Effector memory CD8-positive, alpha-beta T cell (primary cell): ENCODE results near the gene VAMP4.

ENCODE experiments used
- ATAC-seq: fragments of 150-1000 bp; cut with Tn5 transposase; replicated peaks from 2 replicates; pipeline ENCODE4 v1.10.0; 2021; ENCODE audit warnings: mild to moderate bottlenecking, moderate library complexity
- DNase-seq, 3 experiments: peaks; one replicate each; pipeline ENCODE4 v3.0.0; 2021
- H3K27ac Mint-ChIP-seq, 2 donors: one replicate each; pipeline ENCODE4 v1.8.0; 2022; ENCODE audit warnings: mild to moderate bottlenecking in 2 of 2, mixed read lengths in 2 of 2, moderate library complexity in 2 of 2
- H3K27me3 Mint-ChIP-seq, 2 donors: one replicate each; pipeline ENCODE4 v1.8.0; 2022; ENCODE audit warnings: mixed read lengths in 2 of 2
- H3K36me3 Mint-ChIP-seq: one replicate; pipeline ENCODE4 v1.8.0; 2022; ENCODE audit warnings: mild to moderate bottlenecking, moderate library complexity, mixed read lengths; ENCODE audit not compliant: insufficient read depth
- H3K4me1 Mint-ChIP-seq, 2 donors: one replicate each; pipeline ENCODE4 v1.8.0; 2022; ENCODE audit warnings: low read depth in 2 of 2, mixed read lengths in 2 of 2
- H3K4me3 Mint-ChIP-seq, 2 donors: one replicate each; pipeline ENCODE4 v1.8.0; 2022; ENCODE audit warnings: mild to moderate bottlenecking in 2 of 2, mixed read lengths in 2 of 2, moderate library complexity in 2 of 2
- H3K9me3 Mint-ChIP-seq, 2 donors: one replicate each; pipeline ENCODE4 v1.8.0; 2022; ENCODE audit warnings: mixed read lengths in 2 of 2

Gene VAMP4

GRCh38 chr1:171769171-171769570 is 27.3 kb upstream of the VAMP4 start:
- no peak for DNase-seq
- Mint-ChIP-seq H3K36me3 (no peaks in the 10 kb centered on the region), H3K27me3 (peaks cover 32 to 38% of the 10 kb centered on the region in 2 donors), H3K4me1 (no peaks in the 10 kb centered on the region), H3K9me3 (no peaks in the 10 kb centered on the region), H3K4me3 (no peak overlapping the region), H3K27ac (no peak overlapping the region)
- ATAC-seq = no peak

GRCh38 chr1:171763764-171764163 is 21.9 kb upstream of the VAMP4 start:
- Mint-ChIP-seq H3K4me3 (no peak overlapping the region), H3K36me3 (no peaks in the 10 kb centered on the region), H3K4me1 (no peaks in the 10 kb centered on the region), H3K27ac (no peak overlapping the region), H3K27me3 (peaks cover 25 to 40% of the 10 kb centered on the region in 2 donors), H3K9me3 (no peaks in the 10 kb centered on the region)
- DNase-seq = no peak
- no peak for ATAC-seq

- DNase-seq (no peak), ATAC-seq (no peak)
- no peak overlapping the region for H3K4me3 Mint-ChIP-seq
- no peaks in the 10 kb centered on the region for H3K36me3 Mint-ChIP-seq
- no peaks in the 10 kb centered on the region for H3K4me1 Mint-ChIP-seq
- H3K9me3 Mint-ChIP-seq = no peaks in the 10 kb centered on the region
- no peak overlapping the region for H3K27ac Mint-ChIP-seq
- peaks cover 26 to 44% of the 10 kb centered on the region in 2 donors for H3K27me3 Mint-ChIP-seq
These were observed 20.3 kb upstream of the VAMP4 start for GRCh38 chr1:171762143-171762563.

GRCh38 chr1:171758011-171758410 is 16.1 kb upstream of the VAMP4 start:
- ATAC-seq = no peak
- Mint-ChIP-seq H3K36me3 (no peaks in the 10 kb centered on the region), H3K4me3 (no peak overlapping the region), H3K27ac (no peak overlapping the region), H3K4me1 (no peaks in the 10 kb centered on the region), H3K9me3 (no peaks in the 10 kb centered on the region), H3K27me3 (peaks cover 37 to 40% of the 10 kb centered on the region in 2 donors)
- no peak for DNase-seq

- ATAC-seq (no peak), DNase-seq (no peak)
- H3K36me3 Mint-ChIP-seq = no peaks in the 10 kb centered on the region
- no peaks in the 10 kb centered on the region for H3K4me1 Mint-ChIP-seq
- peaks cover 31 to 38% of the 10 kb centered on the region in 2 donors for H3K27me3 Mint-ChIP-seq
- H3K9me3 Mint-ChIP-seq = no peaks in the 10 kb centered on the region
- H3K27ac Mint-ChIP-seq = no peak overlapping the region
- H3K4me3 Mint-ChIP-seq = no peak overlapping the region
These were observed 15.0 kb upstream of the VAMP4 start for GRCh38 chr1:171756856-171757255.

- Mint-ChIP-seq H3K27ac (no peak overlapping the region), H3K4me1 (no peaks in the 10 kb centered on the region), H3K4me3 (no peak overlapping the region), H3K27me3 (peaks cover 26 to 38% of the 10 kb centered on the region in 2 donors), H3K9me3 (no peaks in the 10 kb centered on the region), H3K36me3 (no peaks in the 10 kb centered on the region)
- DNase-seq (no peak), ATAC-seq (no peak)
These were observed 13.1 kb upstream of the VAMP4 start for GRCh38 chr1:171754971-171755370.

GRCh38 chr1:171754353-171754705 is 12.5 kb upstream of the VAMP4 start:
- no peak overlapping the region for H3K4me3 Mint-ChIP-seq
- ATAC-seq (no peak), DNase-seq (no peak)
- no peak overlapping the region for H3K27ac Mint-ChIP-seq
- no peaks in the 10 kb centered on the region for H3K36me3 Mint-ChIP-seq
- no peaks in the 10 kb centered on the region for H3K4me1 Mint-ChIP-seq
- H3K9me3 Mint-ChIP-seq = no peaks in the 10 kb centered on the region
- peaks cover 26 to 38% of the 10 kb centered on the region in 2 donors for H3K27me3 Mint-ChIP-seq

GRCh38 chr1:171753685-171754352 is 12.0 kb upstream of the VAMP4 start:
- no peak overlapping the region for H3K4me3 Mint-ChIP-seq
- DNase-seq (no peak), ATAC-seq (no peak)
- H3K36me3 Mint-ChIP-seq = no peaks in the 10 kb centered on the region
- H3K4me1 Mint-ChIP-seq = no peaks in the 10 kb centered on the region
- H3K27me3 Mint-ChIP-seq = peaks cover 26 to 38% of the 10 kb centered on the region in 2 donors
- H3K9me3 Mint-ChIP-seq = no peaks in the 10 kb centered on the region
- no peak overlapping the region for H3K27ac Mint-ChIP-seq

- no peak for DNase-seq
- no peak overlapping the region for H3K4me3 Mint-ChIP-seq
- no peaks in the 10 kb centered on the region for H3K9me3 Mint-ChIP-seq
- no peaks in the 10 kb centered on the region for H3K36me3 Mint-ChIP-seq
- peaks cover 24 to 38% of the 10 kb centered on the region in 2 donors for H3K27me3 Mint-ChIP-seq
- no peaks in the 10 kb centered on the region for H3K4me1 Mint-ChIP-seq
- no peak overlapping the region for H3K27ac Mint-ChIP-seq
- no peak for ATAC-seq
These were observed 11.3 kb upstream of the VAMP4 start for GRCh38 chr1:171753182-171753581.

GRCh38 chr1:171751221-171751620 is 9.4 kb upstream of the VAMP4 start:
- no peak for ATAC-seq
- Mint-ChIP-seq H3K4me1 (no peaks in the 10 kb centered on the region), H3K27ac (no peak overlapping the region), H3K27me3 (peaks cover 16 to 27% of the 10 kb centered on the region in 2 donors), H3K9me3 (no peaks in the 10 kb centered on the region), H3K36me3 (no peaks in the 10 kb centered on the region), H3K4me3 (no peak overlapping the region)
- no peak for DNase-seq

GRCh38 chr1:171748651-171749050 is 6.8 kb upstream of the VAMP4 start:
- H3K9me3 Mint-ChIP-seq = no peaks in the 10 kb centered on the region
- DNase-seq (no peak), ATAC-seq (no peak)
- H3K27me3 Mint-ChIP-seq = peaks cover 0 to under 1% of the 10 kb centered on the region in 2 donors
- no peak overlapping the region for H3K27ac Mint-ChIP-seq
- H3K4me3 Mint-ChIP-seq = no peak overlapping the region
- no peaks in the 10 kb centered on the region for H3K36me3 Mint-ChIP-seq
- H3K4me1 Mint-ChIP-seq = peaks cover 0 to 2% of the 10 kb centered on the region in 2 donors

GRCh38 chr1:171744986-171745385 is 3.1 kb upstream of the VAMP4 start:
- DNase-seq (no peak), ATAC-seq (no peak)
- Mint-ChIP-seq H3K27me3 (no peaks in the 10 kb centered on the region), H3K4me3 (no peak overlapping the region), H3K9me3 (no peaks in the 10 kb centered on the region), H3K36me3 (peaks cover 6% of the 10 kb centered on the region), H3K27ac (no peak overlapping the region), H3K4me1 (peaks cover 20 to 32% of the 10 kb centered on the region in 2 donors)

GRCh38 chr1:171743081-171743870 is 1.4 kb upstream of the VAMP4 start:
- ATAC-seq (no peak), DNase-seq (no peak)
- H3K27me3 Mint-ChIP-seq = no peaks in the 10 kb centered on the region
- H3K4me1 Mint-ChIP-seq = peaks cover 34 to 49% of the 10 kb centered on the region in 2 donors
- H3K9me3 Mint-ChIP-seq = no peaks in the 10 kb centered on the region
- peak overlapping the region; percentile 99 to 100 for H3K27ac Mint-ChIP-seq
- peaks cover 6% of the 10 kb centered on the region for H3K36me3 Mint-ChIP-seq
- H3K4me3 Mint-ChIP-seq = peak overlapping the region; percentile 98

GRCh38 chr1:171742577-171742922 is 685 bp upstream of the VAMP4 start:
- H3K27me3 Mint-ChIP-seq = no peaks in the 10 kb centered on the region
- no peaks in the 10 kb centered on the region for H3K9me3 Mint-ChIP-seq
- H3K36me3 Mint-ChIP-seq = peaks cover 6% of the 10 kb centered on the region
- peaks cover 34 to 50% of the 10 kb centered on the region in 2 donors for H3K4me1 Mint-ChIP-seq
- no peak for DNase-seq
- H3K4me3 Mint-ChIP-seq = peak overlapping the region; percentile 98
- no peak for ATAC-seq
- H3K27ac Mint-ChIP-seq = peak overlapping the region; percentile 99 to 100
